Activated T-helper 1 cell treated with anti-CD3 and anti-CD28 coated beads, Interleukin-12 subunit alpha, Interleukin-12 subunit beta, Interleukin-2, Interleukin-4 antibody, amounts not matched to agents 30 ng/mL and 10 ng/mL and 1 ng/mL, durations not matched to agents 14 hours and 24 hours and 36 hours (primary cell): ENCODE data around the gene TMEM187. TPM values are rescaled to one million over a fixed set of nuclear protein-coding genes. Genes with fewer than 3 reads are reported as not detected.

Source experiments
- DNase-seq: peaks from one replicate; pipeline ENCODE4 v3.0.0; 2021; ENCODE audit warnings: low spot score
- H3K27ac Mint-ChIP-seq: one replicate; pipeline ENCODE4 v1.8.0; 2021; ENCODE audit warnings: mild to moderate bottlenecking, mixed read lengths
- H3K27me3 Mint-ChIP-seq: one replicate; pipeline ENCODE4 v1.8.0; 2022; ENCODE audit warnings: mild to moderate bottlenecking, moderate library complexity, mixed read lengths; ENCODE audit not compliant: insufficient read depth
- H3K36me3 Mint-ChIP-seq: one replicate; pipeline ENCODE4 v1.8.0; 2021; ENCODE audit warnings: low read depth, mixed read lengths
- H3K4me1 Mint-ChIP-seq: one replicate; pipeline ENCODE4 v1.8.0; 2021; ENCODE audit warnings: low read depth, mixed read lengths
- H3K4me3 Mint-ChIP-seq: one replicate; pipeline ENCODE4 v1.8.0; 2021; ENCODE audit warnings: mild to moderate bottlenecking, moderate library complexity, mixed read lengths
- H3K9me3 Mint-ChIP-seq: one replicate; pipeline ENCODE4 v1.8.0; 2021; ENCODE audit warnings: mixed read lengths
- intact Hi-C: fragments of 100-400 bp; cut with micrococcal nuclease; formaldehyde crosslinking; loops from one replicate; pipeline ENCODE4 v1.15.1; 2024
- total RNA-seq: library from RNA; stranded (reverse); gene quantifications from 2 replicates; pipeline ENCODE4 v1.2.3, GENCODE V29; 2022

Gene TMEM187
- 3.4 and 4.6 TPM in 2 replicates for total RNA-seq

GRCh38 chrX:153972368-153973126 is at the start of gene TMEM187:
TSS of gene TMEM187 (plus strand) at chrX:153972754. CDS start at chrX:153982063, 9,309 bp downstream.
- peak; percentile 85 for DNase-seq
- H3K4me3 Mint-ChIP-seq, result peak within 1 kb of the TSS; percentile 100

GRCh38 chrX:153922932-153923857 is 49.4 kb upstream of the TMEM187 start:
- peaks cover 4% of the 10 kb centered on the region for H3K36me3 Mint-ChIP-seq
- no peaks in the 10 kb centered on the region for H3K9me3 Mint-ChIP-seq
- H3K27ac Mint-ChIP-seq, result peak overlapping the region; percentile 95
- no peaks in the 10 kb centered on the region for H3K27me3 Mint-ChIP-seq
- peaks cover 25% of the 10 kb centered on the region for H3K4me1 Mint-ChIP-seq
- DNase-seq, result no peak
- H3K4me3 Mint-ChIP-seq, result peak overlapping the region; percentile 96
- intact Hi-C loops, result loop anchor here (10.0 kb wide), 1 partner anchor 472 kb away; the partner anchor contains the start of gene RPL10

More at GRCh38 chrX:153972368-153973126, at the start of gene TMEM187:
- Mint-ChIP-seq H3K9me3 (no peaks in the 10 kb centered on the region), H3K27ac (peak within 1 kb of the TSS; percentile 100), H3K27me3 (no peaks in the 10 kb centered on the region), H3K4me1 (peaks cover 32% of the 10 kb centered on the region), H3K36me3 (peaks cover 14% of the 10 kb centered on the region)
- intact Hi-C loops, result loop anchor here (1.0 to 10.0 kb wide), 8 partner anchors 9 to 542 kb away; partner anchors contain the start of genes EMD, FAM3A, IDH3G and LAGE3

GRCh38 chrX:153924149-153924861 is 48.2 kb upstream of the TMEM187 start:
- H3K4me1 Mint-ChIP-seq, result peaks cover 30% of the 10 kb centered on the region

GRCh38 chrX:153925387-153925738 is 47.2 kb upstream of the TMEM187 start:
- Mint-ChIP-seq H3K27me3 (no peaks in the 10 kb centered on the region), H3K4me3 (peak overlapping the region; percentile 96), H3K4me1 (peaks cover 30% of the 10 kb centered on the region), H3K36me3 (peaks cover 6% of the 10 kb centered on the region), H3K9me3 (no peaks in the 10 kb centered on the region), H3K27ac (peak overlapping the region; percentile 95)
- DNase-seq, result no peak
- intact Hi-C loops, result loop anchor here (2.0 to 10.0 kb wide), 4 partner anchors 125 to 552 kb away; partner anchors contain the start of genes LAGE3, PLXNB3 and RPL10

More at GRCh38 chrX:153924149-153924861, 48.2 kb upstream of the TMEM187 start:
- Mint-ChIP-seq H3K36me3 (peaks cover 6% of the 10 kb centered on the region), H3K9me3 (no peaks in the 10 kb centered on the region), H3K27me3 (no peaks in the 10 kb centered on the region), H3K27ac (peak overlapping the region; percentile 95), H3K4me3 (peak overlapping the region; percentile 96)
- intact Hi-C loops, result loop anchor here (2.0 to 10.0 kb wide), 2 partner anchors 126 to 470 kb away; partner anchors contain the start of gene RPL10
- no peak for DNase-seq

GRCh38 chrX:153925739-153926551 is 46.6 kb upstream of the TMEM187 start, which contains the start of gene ARHGAP4:
TSS of gene ARHGAP4 (minus strand) at chrX:153926264. CDS start at chrX:153926202, 62 bp downstream.
- intact Hi-C loops, result loop anchor here (1.0 to 10.0 kb wide), 9 partner anchors 9 to 551 kb away; partner anchors contain the start of genes ABCD1, BCAP31, IRAK1 and LAGE3
- H3K36me3 Mint-ChIP-seq, result peaks cover 6% of the 10 kb centered on the region
- peak within 1 kb of the TSS; percentile 97 for H3K27ac Mint-ChIP-seq
- peak within 1 kb of the TSS; percentile 96 for H3K4me3 Mint-ChIP-seq
- no peaks in the 10 kb centered on the region for H3K9me3 Mint-ChIP-seq
- peaks cover 30% of the 10 kb centered on the region for H3K4me1 Mint-ChIP-seq
- no peaks in the 10 kb centered on the region for H3K27me3 Mint-ChIP-seq
- DNase-seq, result peak; percentile 40

- Mint-ChIP-seq H3K27ac (peak overlapping the region; percentile 97), H3K27me3 (no peaks in the 10 kb centered on the region), H3K36me3 (peaks cover 8% of the 10 kb centered on the region), H3K4me1 (peaks cover 31% of the 10 kb centered on the region), H3K9me3 (no peaks in the 10 kb centered on the region), H3K4me3 (peak overlapping the region; percentile 91)
- no peak for DNase-seq
- intact Hi-C loops, result loop anchor here (1.0 to 10.0 kb wide), 8 partner anchors 9 to 551 kb away; partner anchors contain the start of genes ABCD1, BCAP31, IRAK1 and LAGE3
Observed at GRCh38 chrX:153926552-153926857, 46.0 kb upstream of the TMEM187 start.

- H3K27me3 Mint-ChIP-seq, result no peaks in the 10 kb centered on the region
- no peaks in the 10 kb centered on the region for H3K9me3 Mint-ChIP-seq
- H3K36me3 Mint-ChIP-seq, result peaks cover 10% of the 10 kb centered on the region
- H3K4me3 Mint-ChIP-seq, result peak overlapping the region; percentile 91
- peaks cover 33% of the 10 kb centered on the region for H3K4me1 Mint-ChIP-seq
- intact Hi-C loops, result loop anchor here (1.0 to 10.0 kb wide), 8 partner anchors 8 to 550 kb away; partner anchors contain the start of genes ABCD1, BCAP31, IRAK1 and LAGE3
- peak overlapping the region; percentile 97 for H3K27ac Mint-ChIP-seq
- peak; percentile 71 for DNase-seq
Observed at GRCh38 chrX:153926858-153927671, 45.5 kb upstream of the TMEM187 start.

GRCh38 chrX:153927672-153927921 is 45.0 kb upstream of the TMEM187 start:
- H3K9me3 Mint-ChIP-seq, result no peaks in the 10 kb centered on the region
- DNase-seq, result no peak
- H3K4me1 Mint-ChIP-seq, result peaks cover 27% of the 10 kb centered on the region
- H3K36me3 Mint-ChIP-seq, result peaks cover 9% of the 10 kb centered on the region
- H3K27ac Mint-ChIP-seq, result peak overlapping the region; percentile 97
- intact Hi-C loops, result loop anchor here (2.0 to 10.0 kb wide), 4 partner anchors 165 to 550 kb away; partner anchors contain the start of genes ABCD1, BCAP31, LAGE3 and PLXNB3
- H3K4me3 Mint-ChIP-seq, result peak overlapping the region; percentile 91
- no peaks in the 10 kb centered on the region for H3K27me3 Mint-ChIP-seq

GRCh38 chrX:153927922-153928760 is 44.4 kb upstream of the TMEM187 start:
- H3K36me3 Mint-ChIP-seq, result peaks cover 9% of the 10 kb centered on the region
- peak; percentile 91 for DNase-seq
- intact Hi-C loops, result loop anchor here (1.0 to 10.0 kb wide), 8 partner anchors 43 to 549 kb away; partner anchors contain the start of genes ABCD1, BCAP31, CCNQ and HCFC1
- H3K27me3 Mint-ChIP-seq, result no peaks in the 10 kb centered on the region
- peak overlapping the region; percentile 97 for H3K27ac Mint-ChIP-seq
- H3K4me1 Mint-ChIP-seq, result peaks cover 24% of the 10 kb centered on the region
- H3K9me3 Mint-ChIP-seq, result no peaks in the 10 kb centered on the region
- H3K4me3 Mint-ChIP-seq, result peak overlapping the region; percentile 91

- Mint-ChIP-seq H3K27ac (peak overlapping the region; percentile 37), H3K36me3 (peaks cover 9% of the 10 kb centered on the region), H3K9me3 (no peaks in the 10 kb centered on the region), H3K4me3 (peak overlapping the region; percentile 87), H3K4me1 (peaks cover 27% of the 10 kb centered on the region), H3K27me3 (no peaks in the 10 kb centered on the region)
- DNase-seq, result no peak
- intact Hi-C loops, result loop anchor here (1.0 to 10.0 kb wide), 7 partner anchors 42 to 548 kb away; partner anchors contain the start of genes CCNQ, HCFC1, IDH3G and LAGE3
Observed at GRCh38 chrX:153928846-153929245, 43.7 kb upstream of the TMEM187 start.
